Measurements from ENCODE around the gene FRY. TPM values are rescaled to one million over a fixed set of nuclear protein-coding genes. Genes with fewer than 3 reads are reported as not detected.

Gene FRY
- total RNA-seq, 1 experiment from 2014 or later, result 3.5 TPM

DNA sequence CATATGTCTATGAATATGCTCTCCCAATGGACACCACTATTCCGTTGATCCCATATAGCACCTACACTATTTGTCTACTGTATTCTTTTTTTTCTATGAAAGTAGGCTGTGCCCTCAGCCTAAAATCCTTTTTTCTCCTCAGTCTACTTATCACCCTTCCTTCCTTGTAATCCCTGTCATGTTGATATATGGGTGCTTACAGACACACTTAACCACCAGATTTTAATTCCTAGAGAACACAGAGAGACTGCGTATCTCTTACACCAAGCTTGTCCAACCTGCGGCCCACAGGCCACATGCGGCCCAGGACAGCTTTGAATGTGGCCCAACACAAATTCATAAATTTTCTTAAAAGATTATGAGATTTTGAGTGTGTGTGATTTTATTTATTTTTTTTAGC, 182.5 kb downstream of the FRY start:
- no peak for DNase-seq (ENCODE audit: low spot score)

DNA sequence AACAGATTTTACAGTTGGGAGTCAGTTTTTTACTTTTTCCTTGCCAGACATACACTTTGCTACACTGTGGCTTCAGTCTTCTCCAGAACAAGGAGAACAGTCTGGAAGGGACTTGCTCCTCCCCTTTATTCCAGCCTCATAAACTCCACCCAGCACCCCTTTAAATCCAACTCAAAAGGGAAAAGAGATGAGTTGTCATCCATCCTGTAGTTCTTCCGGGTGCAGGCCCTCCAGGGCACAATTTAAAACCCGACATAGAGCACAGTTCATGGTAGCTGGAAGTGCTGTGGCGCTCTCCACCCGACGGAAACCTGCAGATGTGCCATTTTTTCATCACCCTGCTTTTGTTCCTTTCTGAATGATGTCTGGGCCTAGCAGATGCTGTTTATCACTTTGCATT, 184.7 kb downstream of the FRY start:
- no peak for DNase-seq (ENCODE audit: low spot score)

DNA sequence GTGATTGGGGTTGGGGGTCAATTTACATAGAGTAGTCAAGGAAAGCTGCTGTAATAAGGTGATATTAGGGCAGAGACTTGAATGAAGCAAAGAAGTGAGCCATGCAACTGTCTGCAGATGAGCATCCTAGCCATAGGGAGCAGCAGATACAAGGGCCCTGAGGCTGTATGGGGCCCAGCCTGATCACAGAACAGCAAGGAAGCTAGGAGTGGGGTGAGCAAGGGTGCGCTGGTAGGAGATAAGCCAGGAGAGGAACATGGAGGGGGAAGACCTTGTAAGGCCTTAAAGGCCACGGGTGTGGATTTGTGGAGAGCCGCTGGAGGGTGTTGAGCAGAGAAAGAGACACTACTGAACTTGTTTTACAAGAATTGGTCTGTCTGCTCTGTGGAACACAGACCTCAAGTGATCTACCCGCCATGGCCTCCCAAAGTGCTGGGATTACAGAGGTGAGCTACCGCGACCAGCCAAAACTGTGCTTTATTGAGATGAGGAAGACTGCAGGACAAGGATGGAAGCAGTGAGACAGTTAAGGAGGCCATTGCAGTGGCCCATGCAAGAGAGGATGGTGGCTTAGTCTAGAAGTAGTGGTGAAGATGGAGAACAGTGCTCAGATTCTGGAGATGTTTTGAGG, 190.6 kb downstream of the FRY start:
- no peak for DNase-seq (ENCODE audit: low spot score)

DNA sequence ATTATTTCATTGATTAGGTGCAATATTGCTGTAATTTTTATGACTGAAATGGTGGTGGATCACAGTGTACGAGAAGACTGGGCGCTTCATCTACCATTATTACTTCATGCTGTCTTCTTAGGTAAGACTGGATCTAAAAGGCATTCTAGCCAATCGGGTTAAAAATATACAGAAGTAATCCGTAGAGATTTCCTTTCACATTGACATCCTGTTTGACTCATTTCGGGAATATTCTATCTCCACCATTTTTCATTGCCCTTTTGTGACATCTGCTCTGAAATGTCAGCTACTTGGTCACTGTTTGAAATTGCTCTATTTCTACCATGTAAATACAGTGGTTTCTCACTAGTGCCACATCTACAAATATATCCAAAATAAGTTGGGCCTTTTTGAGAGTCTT, 193.3 kb downstream of the FRY start:
- no peak for DNase-seq (ENCODE audit: low spot score)

DNA sequence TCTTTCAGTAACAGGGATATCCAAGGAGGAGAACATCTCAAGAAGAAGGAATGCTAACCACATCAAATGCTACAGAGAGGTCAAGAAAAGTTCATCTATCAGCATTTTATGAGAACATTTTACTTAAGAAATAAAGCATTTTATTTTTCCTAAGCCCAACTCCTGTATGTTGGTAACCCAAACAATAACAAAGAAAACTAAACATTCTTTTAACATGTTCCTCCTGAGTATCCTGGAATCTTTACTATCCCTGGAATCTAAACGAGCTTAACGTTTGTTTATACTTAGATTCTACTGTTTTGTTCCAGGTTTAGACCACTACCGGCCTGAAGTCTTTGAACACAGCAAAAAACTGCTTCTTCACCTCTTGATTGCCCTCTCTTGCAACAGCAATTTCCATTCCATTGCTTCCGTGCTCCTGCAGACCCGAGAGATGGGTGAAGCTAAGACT, 193.9 kb downstream of the FRY start:
- DNase-seq (ENCODE audit: low spot score), result peak; percentile 80

DNA sequence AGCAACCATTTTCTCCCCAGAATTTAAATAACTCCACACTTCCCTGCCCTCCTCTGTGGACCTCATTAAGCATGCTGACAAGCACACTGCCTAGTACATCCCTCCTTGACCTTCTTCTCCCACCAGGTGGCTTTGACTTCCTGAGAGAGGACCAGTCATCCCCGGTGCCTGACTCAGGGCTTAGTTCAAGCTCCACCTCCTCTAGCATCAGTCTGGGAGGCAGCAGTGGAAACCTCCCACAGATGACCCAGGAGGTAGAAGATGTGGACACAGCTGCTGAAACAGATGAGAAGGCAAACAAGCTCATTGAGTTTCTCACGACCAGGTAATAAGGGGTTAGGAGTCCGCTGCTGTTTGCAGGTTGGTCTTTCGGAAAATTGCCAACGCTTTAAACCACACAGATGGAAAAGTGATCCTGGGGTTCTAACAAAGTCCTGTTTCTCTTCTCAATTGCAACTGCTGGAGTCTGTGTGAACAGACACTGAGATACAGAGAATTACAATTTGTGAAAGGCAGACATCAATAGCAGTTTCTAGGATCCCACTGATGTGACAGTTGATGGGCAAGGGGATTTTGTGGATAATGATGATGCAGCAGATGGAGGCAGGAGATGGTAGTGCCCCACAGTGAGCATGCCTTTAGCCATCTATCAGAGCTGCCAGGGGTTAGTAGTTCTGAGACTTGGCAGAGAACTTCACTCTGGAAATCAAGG, 196.9 kb downstream of the FRY start:
- peak; percentile 16 for DNase-seq (ENCODE audit: low spot score)

DNA sequence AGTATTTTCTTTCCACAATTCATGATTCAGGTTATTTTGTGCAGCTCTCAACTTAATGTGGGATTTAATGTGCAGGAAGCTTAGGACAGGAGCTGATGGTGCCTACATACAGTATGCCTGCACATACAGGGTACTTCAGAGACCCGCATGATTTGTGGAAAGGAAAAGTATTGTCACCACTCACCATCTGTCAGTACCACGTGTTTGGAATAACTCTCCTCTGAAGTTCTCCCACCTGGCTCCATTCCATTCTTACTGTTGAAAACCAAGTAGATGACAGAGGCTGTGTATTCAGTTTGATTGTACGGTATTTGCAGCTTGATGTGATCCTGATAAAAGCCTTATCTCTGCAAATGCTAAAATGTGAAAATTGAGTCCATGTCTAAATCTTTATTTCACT, 197.9 kb downstream of the FRY start:
- DNase-seq (ENCODE audit: low spot score), result no peak

DNA sequence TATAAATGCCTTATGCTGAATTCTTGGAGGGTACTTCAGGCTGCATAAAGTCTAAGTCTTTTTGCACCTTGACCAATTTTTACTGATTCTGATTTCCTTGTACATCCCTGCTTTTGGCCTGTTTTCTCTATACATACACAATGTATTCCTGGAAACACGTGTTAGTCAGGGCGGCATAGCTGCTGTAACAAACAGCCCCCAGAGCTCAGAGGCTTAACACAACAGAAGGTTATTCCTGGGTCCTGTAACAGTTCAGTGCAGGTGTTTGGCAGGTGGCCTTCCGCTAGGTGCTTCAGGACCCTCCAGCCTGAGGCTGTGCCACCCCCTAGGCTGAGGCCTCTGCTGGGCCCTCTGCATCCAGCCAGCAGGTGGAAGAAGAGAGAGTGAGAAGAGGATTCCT, 200.7 kb downstream of the FRY start:
- DNase-seq (ENCODE audit: low spot score), result no peak

DNA sequence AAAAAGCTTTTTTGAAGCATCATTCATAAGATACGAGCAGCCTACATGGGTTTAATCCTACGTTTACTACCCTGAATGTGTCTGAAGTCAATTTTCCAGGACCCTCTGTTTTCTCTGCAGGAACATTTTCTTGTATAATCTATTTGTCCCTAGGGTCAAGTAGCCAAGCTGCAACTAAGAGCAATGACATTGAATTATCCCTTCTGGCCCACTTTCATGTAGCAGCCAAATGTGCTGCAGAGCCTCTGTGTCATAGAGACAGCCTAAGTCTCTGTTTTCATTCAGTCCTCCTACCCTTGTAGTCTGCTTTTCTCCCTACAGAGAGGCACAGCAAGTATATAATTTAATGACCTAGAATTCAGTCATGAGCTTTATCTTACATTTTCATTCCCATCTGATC, 201.5 kb downstream of the FRY start:
- DNase-seq (ENCODE audit: low spot score), result no peak

DNA sequence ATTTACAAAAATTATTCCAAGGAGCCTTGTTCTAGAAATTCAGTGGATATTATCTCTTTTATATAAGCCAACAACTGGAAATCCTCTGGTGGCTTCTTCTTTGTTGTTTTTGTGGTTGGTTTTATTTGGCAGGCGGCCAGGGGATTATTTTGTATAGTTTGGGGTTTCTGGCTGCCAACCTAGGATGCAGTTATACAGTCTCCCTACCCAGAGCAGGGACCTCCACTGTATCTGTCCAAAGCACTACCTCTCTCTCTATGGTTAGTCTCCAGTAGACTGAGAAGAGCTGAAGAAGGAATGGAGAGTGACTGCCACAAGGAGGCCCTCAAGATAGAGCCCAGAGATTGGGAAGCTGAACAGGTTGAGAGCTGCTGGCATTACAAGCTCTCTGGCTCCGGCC, 203.3 kb downstream of the FRY start:
- DNase-seq (ENCODE audit: low spot score), result no peak

DNA sequence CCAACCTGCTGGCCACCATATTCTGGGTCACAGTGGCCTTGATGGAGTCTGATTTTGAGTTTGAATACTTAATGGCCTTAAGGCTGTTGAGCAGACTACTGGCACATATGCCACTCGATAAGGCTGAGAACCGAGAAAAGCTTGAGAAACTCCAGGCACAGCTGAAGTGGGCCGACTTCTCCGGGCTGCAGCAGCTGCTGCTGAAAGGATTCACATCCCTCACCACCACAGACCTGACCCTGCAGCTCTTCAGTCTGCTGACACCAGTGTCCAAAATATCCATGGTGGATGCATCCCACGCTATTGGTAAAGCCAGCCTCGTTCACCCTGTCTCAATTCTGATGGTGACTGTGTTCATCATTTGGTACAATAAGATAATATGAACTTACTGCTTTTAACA, 206.1 kb downstream of the FRY start:
- no peak for DNase-seq (ENCODE audit: low spot score)

DNA sequence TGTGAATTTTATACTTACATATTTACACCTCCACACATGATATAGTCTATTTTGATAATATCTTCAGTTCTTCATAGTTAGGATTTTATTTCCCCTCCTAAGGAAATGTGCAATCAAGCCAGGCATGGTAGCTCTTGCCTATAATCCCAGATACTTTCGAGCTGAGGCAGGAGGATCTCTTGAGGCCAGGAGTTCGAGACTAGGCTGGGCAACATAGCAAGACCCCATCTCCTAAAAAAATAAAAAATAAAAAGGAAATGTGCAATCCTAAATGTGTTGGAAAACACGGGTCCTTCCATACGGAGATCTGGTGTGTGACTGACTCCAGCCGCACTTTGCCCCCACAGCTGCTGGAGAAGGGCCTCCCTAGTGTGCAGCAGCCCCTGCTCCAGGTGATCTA, 212.1 kb downstream of the FRY start:
- DNase-seq (ENCODE audit: low spot score), result no peak

DNA sequence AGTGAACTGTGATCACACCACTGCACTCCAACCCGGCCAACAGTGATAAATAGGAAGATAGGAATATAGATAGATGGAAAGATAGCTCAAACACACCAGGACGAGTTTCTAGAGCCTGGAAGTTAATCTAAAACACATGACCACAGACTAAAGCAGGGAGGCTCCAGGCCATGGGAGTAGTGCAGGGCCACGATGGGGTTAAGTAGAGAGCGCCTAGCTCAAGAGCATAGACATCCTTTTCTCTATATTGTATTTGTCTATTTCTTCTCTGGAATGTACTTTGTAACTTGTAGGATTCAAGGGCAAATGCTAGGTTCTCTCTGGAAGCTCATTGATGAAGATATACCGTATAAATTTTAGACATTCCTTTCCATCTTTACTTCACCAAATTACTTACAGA, 214.0 kb downstream of the FRY start:
- no peak for DNase-seq (ENCODE audit: low spot score)

DNA sequence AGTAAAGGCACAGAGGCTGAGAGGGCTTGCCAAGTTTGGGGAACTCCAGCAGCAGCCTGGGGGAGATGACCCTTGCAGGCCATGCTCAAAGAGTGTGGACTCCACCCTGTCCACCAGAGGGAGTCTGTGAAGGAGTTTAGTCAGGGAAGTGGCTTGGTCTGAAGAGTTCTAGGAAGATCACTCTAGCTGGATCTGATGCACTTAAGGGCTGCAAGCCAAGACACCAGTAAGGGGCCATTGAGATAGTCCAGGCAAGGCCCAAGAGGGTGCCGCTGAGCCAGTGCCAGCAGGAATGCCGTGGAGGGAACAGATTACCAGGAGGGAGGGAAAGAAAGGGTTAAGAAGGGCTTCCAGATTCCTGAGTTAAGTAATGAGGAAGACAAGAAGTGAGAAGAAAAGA, 214.9 kb downstream of the FRY start:
- peak; percentile 43 for DNase-seq (ENCODE audit: low spot score)

DNA sequence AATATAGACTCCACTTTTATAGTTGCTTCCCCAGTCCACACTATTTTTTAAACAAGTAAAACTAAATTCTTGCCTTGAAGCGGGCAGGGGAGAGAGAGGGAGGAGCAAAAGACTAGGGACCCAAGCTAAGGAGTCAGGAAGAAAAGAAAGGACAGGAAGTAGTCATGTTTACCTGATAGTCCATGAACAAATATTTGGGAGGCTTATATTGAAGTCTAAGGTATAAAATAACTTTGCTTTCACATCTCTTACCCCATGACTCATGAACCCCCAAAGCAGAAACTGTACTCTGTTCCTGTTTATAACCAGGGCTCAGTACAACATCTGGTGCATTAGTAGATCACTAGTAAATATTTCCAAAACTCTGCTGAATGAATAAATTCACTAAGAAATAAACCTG, 216.3 kb downstream of the FRY start:
- DNase-seq (ENCODE audit: low spot score), result no peak

DNA sequence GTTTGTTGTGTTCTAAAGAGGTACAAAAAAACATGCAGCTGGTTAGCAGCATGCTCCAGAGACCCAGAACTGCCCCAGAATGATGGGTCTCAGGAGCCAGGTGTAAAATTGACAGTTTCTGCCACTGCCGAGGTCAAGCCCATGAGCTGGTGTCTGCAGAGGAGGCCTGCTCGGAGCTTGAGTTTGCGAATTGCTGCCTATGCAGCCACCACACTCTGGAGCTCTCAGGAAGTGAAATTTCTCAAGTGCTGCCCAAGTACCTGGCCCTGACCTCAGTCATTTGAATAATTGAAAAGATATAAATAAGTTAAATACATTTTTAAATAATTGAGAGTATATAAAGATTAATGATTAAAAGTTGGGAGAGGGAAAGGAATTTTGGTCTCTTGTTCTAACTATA, 217.2 kb downstream of the FRY start:
- no peak for DNase-seq (ENCODE audit: low spot score)

DNA sequence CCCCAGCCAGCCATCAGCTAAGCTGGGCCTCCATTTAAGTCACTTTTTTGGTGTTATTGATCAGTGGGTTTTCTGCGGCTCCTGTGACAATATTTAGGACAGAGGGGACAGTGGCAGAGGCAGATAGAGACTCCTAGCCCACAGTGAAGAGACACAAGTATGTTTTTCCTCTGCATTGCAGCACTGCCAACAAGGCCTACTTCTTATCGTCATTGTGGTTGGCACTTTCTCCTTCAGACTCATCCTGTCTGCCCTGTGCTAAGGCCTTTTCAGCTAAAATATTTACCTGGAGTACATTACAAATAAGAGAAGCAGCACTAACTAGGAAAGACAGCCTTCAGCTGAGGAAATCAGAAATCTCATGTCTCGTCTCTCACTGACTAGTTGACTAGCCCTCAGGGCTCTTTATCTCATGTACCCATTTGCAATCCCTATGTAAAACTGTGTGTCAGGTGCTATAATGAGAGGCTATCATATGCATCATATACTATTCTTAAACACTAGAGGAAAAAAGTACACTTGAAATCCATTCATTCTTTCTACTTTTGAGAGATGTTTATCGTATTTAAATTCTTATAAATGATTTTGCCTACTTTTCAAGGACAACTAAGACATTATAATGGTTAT, 221.4 kb downstream of the FRY start:
- no peak for DNase-seq (ENCODE audit: low spot score)

DNA sequence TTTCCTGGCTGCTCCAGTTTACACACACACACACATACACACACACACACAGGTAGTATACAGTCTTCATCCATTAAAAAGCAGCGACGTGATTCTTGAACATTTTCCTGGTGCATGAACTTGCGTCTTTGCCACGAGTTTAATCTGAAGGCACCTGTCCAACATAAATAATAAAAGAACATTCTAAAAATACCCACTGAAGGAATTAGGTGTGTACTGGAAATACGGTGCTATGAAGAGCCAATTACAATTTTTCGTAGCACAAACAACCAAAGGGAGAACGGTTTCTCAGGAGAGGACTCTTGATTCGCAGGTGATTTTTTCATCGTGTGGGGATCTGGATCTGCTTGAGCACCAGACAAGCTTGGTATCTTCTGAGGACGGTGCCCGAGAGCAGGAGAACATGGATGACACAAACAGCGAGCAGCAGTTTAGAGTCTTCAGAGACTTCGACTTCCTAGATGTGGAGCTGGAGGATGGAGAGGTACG, 222.4 kb downstream of the FRY start:
- DNase-seq (ENCODE audit: low spot score), result no peak

DNA sequence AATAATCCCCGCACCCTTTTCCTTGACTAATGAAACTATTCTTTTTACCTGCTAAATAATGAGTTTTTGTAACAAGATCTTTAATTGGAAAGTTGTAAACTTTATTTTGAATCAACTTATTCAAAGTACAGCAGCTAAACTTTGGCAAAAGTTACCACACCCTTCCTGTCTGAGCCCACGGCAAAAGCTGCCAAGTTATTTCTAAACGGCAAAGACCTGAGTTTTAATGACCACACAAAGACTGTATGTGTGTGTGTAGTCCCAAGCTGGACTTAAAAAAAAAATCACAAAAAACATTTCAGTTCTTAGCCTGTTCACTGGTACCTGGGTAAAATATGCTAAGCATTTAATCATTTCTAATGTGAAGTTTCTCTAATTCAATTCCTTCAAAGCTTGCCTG, 222.8 kb downstream of the FRY start:
- no peak for DNase-seq (ENCODE audit: low spot score)

DNA sequence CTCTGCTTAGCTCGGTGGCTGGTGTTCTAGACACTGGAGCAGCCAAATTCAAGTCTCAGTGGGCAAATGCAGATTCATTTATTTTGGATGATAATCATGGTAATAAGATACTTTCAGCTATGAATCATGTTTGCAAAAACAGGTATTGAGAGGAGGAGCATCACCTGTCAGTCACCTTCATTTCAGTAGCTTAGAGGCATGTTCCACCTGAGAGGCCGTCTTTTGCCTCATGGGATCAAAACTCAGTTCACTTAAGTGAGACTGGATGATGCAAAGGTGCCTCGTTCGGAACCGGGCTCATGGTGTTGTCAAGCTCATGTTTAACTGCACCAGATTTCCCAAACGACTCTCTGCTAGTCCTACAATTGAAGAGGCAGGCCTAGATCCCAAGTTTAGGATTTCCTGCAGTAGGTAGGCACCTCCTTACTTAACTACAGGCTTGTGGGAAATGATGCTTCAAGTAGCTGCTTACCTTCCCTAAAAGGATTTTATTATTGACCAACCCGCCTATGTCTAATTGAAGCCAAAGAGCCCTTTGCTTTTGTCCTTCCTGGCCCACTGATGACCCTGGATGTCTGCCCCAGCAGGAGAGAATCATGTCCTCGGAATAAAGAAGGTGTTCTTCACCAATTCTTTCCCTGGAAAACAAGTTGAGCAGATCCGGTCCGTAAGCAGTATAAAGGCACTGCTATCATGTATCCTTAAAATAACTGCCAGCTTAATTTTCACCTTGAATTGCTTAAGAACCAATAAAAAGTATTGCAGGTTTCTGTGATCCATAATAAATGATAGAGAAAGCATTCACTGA, 223.5 kb downstream of the FRY start:
- no peak for DNase-seq (ENCODE audit: low spot score)

DNA sequence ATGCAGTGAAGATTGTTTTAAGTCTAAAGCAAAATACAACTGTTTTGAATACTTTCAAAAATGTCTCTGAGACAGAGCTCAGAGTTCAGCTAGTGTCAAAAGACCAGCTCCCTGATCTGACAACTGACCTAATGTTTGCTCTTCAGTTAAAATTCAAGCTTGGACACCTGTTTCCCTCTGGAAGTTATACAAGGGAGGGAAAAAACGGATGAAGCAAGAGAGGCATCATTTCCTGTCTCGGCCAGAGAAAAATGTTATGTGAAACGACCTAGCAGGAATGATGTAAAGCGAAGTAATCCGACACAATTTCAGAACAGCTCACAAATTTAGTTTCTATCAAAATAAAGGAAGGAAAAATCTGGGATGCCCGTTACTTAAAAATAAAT, 224.1 kb downstream of the FRY start:
- DNase-seq (ENCODE audit: low spot score), result no peak

DNA sequence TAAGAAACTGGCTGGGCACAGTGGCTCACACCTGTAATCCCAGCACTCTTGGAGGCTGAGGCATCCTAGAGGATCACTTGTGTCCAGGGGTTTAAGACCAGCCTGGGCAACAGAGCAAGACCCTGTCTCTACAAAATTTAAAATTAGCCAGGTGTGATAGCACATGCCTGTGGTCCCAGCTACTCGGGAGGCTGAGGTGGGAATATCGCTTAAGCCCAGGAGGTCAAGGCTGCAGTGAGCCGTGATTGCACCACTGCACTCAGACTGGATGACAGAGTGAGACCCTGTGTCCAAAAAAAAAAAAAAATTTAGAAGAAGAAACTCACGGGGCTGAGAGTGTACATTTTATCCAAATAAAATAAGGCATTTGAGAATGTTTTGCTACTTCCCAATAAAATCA, 224.7 kb downstream of the FRY start:
- DNase-seq (ENCODE audit: low spot score), result no peak
